T-helper 1 cell treated with Interleukin-12 subunit alpha and Interleukin-12 subunit beta and Interleukin-4 antibody, amounts not matched to agents 30 μg/mL and 1 μg/mL, for 36 hours (primary cell): Measurements from ENCODE around the gene GALNT18.

Experiments
- H3K27ac Mint-ChIP-seq: one replicate; pipeline ENCODE4 v1.8.0; 2021; ENCODE audit warnings: mild to moderate bottlenecking, mixed read lengths
- H3K27me3 Mint-ChIP-seq: one replicate; pipeline ENCODE4 v1.8.0; 2021; ENCODE audit warnings: low read depth, mixed read lengths
- H3K36me3 Mint-ChIP-seq: one replicate; pipeline ENCODE4 v1.8.0; 2021; ENCODE audit warnings: low read depth, mixed read lengths
- H3K4me1 Mint-ChIP-seq: one replicate; pipeline ENCODE4 v1.8.0; 2021; ENCODE audit warnings: low read depth, mixed read lengths
- H3K4me3 Mint-ChIP-seq: one replicate; pipeline ENCODE4 v1.8.0; 2021; ENCODE audit warnings: mild to moderate bottlenecking, moderate library complexity, mixed read lengths
- H3K9me3 Mint-ChIP-seq: one replicate; pipeline ENCODE4 v1.8.0; 2021; ENCODE audit warnings: mixed read lengths

Gene GALNT18

DNA sequence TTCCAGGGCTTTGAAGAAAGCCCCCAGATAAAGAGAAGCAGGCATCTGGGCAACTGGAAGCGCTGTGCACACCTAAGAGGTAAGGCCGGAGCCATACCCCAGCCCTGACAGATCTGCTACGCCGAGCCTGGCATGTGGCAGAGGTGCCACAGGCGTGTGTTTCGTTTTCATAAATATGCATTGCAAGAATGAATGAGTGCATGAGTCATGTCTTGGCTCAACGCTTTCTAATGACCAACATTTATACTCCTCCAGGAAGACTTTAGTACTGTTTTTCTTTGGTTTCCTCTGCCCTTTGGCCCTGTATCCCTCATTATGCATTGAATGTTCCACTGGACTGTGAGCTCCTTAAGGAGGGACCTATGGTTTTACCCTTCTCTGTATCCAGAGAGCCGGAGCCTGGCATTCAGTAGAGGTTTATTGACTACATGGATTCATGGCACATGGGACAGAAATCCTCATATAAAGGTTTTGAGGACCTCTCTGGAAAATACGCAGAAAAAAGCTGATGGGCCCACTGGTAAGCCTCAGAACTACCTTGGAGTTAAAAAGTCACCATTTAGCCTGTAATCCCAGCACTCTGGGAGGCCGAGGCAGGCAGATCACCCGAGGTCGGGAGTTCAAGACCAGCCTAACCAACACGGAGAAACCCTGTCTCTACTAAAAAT, 229.9 kb downstream of the GALNT18 start:
- no peak overlapping the region for H3K27ac Mint-ChIP-seq
- H3K36me3 Mint-ChIP-seq, result no peaks in the 10 kb centered on the region
- no peaks in the 10 kb centered on the region for H3K27me3 Mint-ChIP-seq
- H3K4me1 Mint-ChIP-seq, result no peaks in the 10 kb centered on the region
- H3K4me3 Mint-ChIP-seq, result no peak overlapping the region
- H3K9me3 Mint-ChIP-seq, result no peaks in the 10 kb centered on the region

DNA sequence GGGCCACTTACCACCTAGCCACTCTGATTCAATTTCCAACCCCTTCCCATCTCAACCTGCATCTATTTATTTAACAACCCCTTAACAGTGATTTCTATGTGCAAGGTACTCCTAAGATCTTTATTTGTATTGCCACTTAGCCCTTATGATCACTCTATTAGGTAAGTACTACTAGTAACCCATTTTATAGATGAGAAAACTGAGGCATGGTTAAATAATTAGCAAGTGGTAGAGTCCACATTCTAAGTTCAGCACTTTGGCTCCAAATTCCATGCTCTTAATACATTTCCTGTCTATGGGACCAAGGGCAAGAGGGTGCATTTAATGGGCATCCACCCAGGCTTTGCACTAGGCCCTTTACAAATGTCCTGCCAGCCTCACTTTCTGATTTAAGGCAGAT, 230.6 kb downstream of the GALNT18 start:
- Mint-ChIP-seq H3K4me3 (no peak overlapping the region), H3K4me1 (no peaks in the 10 kb centered on the region), H3K9me3 (no peaks in the 10 kb centered on the region), H3K36me3 (no peaks in the 10 kb centered on the region), H3K27me3 (no peaks in the 10 kb centered on the region), H3K27ac (no peak overlapping the region)

DNA sequence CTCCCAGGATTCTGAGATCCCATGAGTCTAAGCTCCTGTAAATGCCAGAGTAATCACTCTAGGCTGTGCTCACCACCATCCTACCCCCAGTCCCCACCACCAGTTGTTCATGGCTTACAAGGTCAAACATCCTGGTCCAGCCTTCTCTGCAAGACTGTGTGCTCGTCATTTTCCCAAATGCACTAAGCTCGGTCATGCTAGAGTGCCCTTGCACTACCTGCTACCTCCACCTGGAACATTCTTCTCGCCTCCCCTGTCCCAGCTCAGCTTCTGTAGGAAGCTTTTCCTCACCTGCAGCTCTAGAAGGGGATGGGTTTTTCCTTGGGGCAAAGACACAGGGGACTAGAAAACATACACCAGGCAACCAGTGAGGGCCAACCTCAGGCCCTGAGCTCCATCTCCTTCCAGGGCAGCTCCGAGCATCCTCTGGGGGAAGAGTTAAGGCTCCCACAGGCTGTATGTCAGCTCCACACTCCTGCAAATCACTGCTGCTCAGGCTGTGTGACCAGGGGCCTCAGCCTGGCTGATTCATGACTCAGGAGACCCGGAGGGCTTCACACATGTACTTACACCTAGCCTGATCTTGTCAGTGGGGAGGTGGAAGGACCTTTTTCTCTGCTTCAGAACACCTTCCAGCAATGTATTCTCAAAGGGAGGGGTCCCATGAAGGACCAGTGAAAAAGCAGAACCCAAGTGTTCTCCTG, 231.6 kb downstream of the GALNT18 start:
- H3K27ac Mint-ChIP-seq, result no peak overlapping the region
- no peaks in the 10 kb centered on the region for H3K27me3 Mint-ChIP-seq
- H3K4me3 Mint-ChIP-seq, result no peak overlapping the region
- no peaks in the 10 kb centered on the region for H3K9me3 Mint-ChIP-seq
- H3K4me1 Mint-ChIP-seq, result no peaks in the 10 kb centered on the region
- no peaks in the 10 kb centered on the region for H3K36me3 Mint-ChIP-seq

DNA sequence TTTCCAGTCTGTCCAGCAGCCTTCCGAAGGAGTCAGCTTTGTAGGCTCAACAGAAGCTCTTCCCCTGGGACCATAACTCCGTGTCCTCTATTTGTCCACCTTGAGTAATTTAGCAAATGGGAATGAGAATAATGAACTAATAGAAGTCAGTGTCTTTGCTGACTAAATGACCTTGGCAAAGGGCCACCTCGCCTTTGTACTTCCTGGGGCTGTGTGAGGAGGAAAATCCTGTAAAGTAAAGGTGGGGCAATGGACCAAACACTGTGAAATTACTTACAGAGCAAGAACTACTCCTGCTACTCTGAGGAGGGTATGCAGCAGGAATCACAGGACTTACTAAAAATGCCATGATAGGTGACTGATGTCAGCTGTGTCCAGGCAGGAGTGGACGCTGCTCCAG, 232.6 kb downstream of the GALNT18 start:
- Mint-ChIP-seq H3K4me1 (no peaks in the 10 kb centered on the region), H3K27ac (no peak overlapping the region), H3K9me3 (no peaks in the 10 kb centered on the region), H3K36me3 (no peaks in the 10 kb centered on the region), H3K27me3 (no peaks in the 10 kb centered on the region), H3K4me3 (no peak overlapping the region)

DNA sequence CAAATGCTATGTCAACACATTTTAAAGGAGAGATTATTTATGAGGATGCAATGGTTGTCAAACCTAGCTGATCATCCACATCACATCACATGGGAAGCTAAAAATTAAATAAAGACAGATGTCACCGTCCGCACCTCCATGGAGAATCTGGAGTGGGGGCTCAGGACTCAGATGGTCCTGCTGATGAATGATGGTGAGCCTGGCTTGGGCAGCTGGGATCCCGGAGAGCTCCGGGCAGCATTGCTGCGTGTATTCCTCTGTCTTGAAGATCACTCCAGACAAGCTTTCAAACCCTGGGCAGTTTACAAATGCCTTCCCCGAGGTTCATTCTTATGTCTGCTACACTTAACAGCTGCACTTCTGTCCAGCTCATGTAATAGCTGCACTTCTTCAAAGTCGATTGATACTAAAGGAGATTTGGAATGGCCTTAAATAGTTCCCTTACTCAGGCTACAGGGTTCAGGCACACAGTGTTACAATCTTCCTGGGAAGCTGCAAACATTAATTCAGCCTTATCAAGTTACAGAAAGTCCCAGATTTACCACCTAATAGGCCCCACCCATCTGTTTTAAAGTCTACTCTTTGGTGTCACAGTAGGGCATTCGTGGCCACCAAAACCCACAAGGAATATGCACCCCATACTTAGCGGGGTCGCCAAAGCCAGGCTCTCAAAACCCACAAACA, 234.0 kb downstream of the GALNT18 start:
- H3K36me3 Mint-ChIP-seq, result no peaks in the 10 kb centered on the region
- H3K4me1 Mint-ChIP-seq, result no peaks in the 10 kb centered on the region
- H3K27me3 Mint-ChIP-seq, result no peaks in the 10 kb centered on the region
- H3K4me3 Mint-ChIP-seq, result no peak overlapping the region
- H3K9me3 Mint-ChIP-seq, result no peaks in the 10 kb centered on the region
- H3K27ac Mint-ChIP-seq, result no peak overlapping the region

DNA sequence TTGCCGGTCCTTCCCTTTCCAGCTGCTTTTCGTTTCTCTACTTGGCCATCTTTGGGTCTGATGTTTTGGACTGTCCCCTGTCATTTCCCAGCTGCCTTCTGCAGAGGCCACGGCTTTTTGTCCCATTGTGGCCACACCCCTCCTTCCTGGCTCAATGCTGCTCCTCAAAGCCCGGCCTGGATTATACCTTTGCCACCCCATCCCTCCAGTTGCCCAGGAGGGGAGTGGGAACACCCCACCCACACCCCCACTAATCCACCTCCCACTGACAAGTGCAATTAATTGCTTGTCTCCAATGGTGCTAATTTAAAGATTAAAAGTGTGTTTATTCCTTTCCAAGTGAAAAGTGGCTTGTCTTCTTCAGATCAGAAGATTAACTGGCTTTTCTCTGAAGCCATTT, 234.6 kb downstream of the GALNT18 start:
- Mint-ChIP-seq H3K4me3 (no peak overlapping the region), H3K27me3 (no peaks in the 10 kb centered on the region), H3K4me1 (no peaks in the 10 kb centered on the region), H3K9me3 (no peaks in the 10 kb centered on the region), H3K27ac (no peak overlapping the region), H3K36me3 (no peaks in the 10 kb centered on the region)

DNA sequence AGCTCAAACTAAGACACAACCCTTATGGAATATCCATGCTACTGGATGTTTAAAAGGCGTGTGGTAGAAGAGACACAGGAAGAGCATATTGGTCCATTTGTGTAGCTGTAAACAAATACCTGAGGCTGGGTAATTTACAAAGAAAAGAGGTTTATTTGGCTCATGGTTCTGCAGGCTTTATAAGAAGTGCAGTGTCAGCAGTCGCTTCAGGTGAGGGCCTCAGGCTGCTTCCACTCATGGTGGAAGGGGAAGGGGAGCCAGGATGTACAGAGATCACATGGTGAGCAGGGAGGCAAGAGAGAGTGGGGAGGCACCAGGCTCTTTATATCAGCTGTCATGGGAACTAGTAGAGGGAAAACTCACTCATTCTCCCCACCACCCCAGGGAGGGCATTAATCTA, 237.0 kb downstream of the GALNT18 start:
- H3K4me1 Mint-ChIP-seq, result no peaks in the 10 kb centered on the region

DNA sequence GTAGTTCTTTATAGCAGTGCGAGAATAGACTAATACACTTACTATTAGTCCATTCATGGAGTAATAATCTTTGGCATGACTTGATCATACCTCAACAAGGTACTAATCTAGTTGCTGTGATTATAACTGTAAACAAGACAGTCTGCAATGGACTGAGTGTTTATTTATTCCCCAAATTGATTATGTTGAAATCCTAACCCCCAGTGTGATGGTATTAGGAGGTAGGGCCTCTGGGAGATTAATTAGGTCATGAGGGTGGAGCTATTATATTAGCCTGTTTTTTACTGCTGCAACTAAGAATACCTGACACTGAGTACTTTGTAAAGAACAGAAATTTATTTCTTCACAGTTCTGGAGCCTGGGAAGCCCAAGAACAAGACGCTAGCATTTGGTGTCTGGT, 237.8 kb downstream of the GALNT18 start:
- H3K27me3 Mint-ChIP-seq, result no peaks in the 10 kb centered on the region
- H3K4me3 Mint-ChIP-seq, result no peak overlapping the region
- H3K27ac Mint-ChIP-seq, result no peak overlapping the region
- H3K36me3 Mint-ChIP-seq, result no peaks in the 10 kb centered on the region
- H3K4me1 Mint-ChIP-seq, result no peaks in the 10 kb centered on the region
- H3K9me3 Mint-ChIP-seq, result no peaks in the 10 kb centered on the region

More for the DNA sequence above, 237.0 kb downstream of the GALNT18 start:
- H3K27ac Mint-ChIP-seq, result no peak overlapping the region
- H3K9me3 Mint-ChIP-seq, result no peaks in the 10 kb centered on the region
- H3K36me3 Mint-ChIP-seq, result no peaks in the 10 kb centered on the region
- no peak overlapping the region for H3K4me3 Mint-ChIP-seq
- no peaks in the 10 kb centered on the region for H3K27me3 Mint-ChIP-seq

DNA sequence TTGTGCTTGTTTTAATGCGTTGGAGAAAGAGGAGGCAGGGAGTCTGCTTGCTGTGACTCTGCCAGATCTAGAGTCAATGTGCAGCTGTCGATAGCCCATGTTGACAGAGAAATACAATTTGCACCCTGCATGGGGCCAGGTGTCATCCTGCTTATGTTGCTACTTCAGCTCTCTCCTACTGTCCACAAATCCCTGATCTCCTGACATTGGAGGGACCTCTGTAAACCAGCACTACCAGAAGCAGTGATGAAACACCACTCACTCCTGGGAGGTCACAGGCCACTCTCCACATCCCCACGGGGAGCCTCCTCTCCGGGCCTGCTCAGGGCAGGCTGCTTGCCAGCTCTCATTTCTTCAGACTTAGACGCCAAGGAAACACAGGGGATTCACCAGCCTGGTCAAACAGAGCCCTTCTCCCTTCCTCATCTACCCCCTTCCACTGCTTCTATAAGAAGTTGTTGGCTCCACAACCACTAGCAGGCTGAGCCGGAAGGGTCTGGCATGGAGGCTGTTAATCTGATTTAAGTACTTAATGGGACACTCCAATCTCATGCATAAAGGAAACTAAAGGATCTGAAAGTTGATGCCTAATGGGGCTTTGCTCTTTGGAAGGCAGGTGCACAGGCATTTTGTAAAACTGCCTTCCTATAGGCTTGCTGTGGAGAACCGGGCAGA, 238.8 kb downstream of the GALNT18 start:
- Mint-ChIP-seq H3K9me3 (no peaks in the 10 kb centered on the region), H3K27me3 (no peaks in the 10 kb centered on the region), H3K36me3 (no peaks in the 10 kb centered on the region), H3K4me1 (no peaks in the 10 kb centered on the region), H3K4me3 (no peak overlapping the region), H3K27ac (no peak overlapping the region)

DNA sequence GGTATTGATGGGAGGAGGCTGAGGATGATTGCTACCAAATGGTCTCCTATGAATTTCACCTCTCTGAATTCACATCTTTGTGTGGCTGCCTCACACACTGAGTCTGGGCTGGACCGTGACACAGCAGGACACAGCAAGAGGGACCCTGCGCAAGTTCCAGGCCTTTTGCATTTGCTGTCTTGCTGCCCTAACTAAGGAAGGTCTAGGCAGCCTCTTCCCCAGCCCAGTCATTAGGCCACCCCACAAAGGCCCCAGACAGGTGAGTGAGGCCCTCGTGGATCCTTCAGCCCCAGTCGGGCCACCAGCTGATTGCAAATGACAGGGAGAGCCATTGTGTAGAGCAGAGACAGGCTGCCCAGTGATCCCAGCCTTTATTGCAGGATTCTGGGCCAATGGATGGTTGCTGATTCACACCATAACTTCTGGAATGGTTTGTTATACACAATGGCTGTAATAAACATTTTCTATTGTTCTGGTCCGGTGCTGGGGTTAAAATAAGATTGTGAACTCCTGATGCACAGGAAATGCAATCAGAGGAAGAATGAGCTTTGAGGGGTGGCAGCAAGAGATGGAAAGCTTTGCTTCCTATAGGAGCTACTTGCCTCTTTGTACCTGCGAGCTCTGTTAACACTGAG, 240.2 kb downstream of the GALNT18 start:
- no peaks in the 10 kb centered on the region for H3K9me3 Mint-ChIP-seq
- H3K4me1 Mint-ChIP-seq, result no peaks in the 10 kb centered on the region
- H3K4me3 Mint-ChIP-seq, result no peak overlapping the region
- no peak overlapping the region for H3K27ac Mint-ChIP-seq
- H3K36me3 Mint-ChIP-seq, result no peaks in the 10 kb centered on the region
- H3K27me3 Mint-ChIP-seq, result no peaks in the 10 kb centered on the region

DNA sequence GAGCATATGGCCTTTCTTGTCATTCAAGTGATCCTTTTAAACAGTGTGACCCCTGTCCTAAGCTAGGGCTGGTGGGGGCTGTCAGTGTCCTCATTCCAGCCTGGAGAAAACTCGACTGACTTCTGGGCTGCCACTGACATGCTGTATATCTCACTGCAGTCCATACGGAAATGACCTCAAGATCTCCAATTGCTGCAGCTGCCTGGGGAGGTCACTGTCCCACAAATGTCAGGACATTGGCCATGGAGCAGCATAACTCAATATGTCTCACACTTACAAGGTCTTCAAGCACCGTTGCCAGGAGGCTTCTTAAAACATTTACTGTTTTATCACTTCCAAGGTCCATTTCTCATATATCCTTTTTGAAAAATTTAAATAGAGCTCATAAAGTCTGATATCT, 240.9 kb downstream of the GALNT18 start:
- Mint-ChIP-seq H3K4me1 (no peaks in the 10 kb centered on the region), H3K4me3 (no peak overlapping the region), H3K9me3 (no peaks in the 10 kb centered on the region), H3K36me3 (no peaks in the 10 kb centered on the region), H3K27ac (no peak overlapping the region), H3K27me3 (no peaks in the 10 kb centered on the region)

DNA sequence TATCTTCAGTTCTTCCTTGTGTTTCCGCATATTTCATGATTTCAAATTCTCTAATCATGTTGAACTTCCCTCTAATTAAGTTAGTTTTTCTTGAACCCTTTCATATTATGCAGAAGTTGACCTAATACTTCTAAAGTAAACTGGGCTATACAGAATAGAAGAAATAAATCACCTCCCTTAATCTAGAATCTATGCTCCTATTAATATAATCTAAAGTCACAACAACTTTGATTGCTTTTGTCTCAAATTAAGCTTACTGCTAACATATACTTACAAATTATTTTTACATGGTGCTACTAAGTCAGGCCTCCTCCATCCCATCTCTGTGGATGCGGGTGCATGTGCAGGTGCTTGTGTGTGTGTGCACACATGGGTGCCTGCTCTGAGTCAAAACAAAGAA, 241.5 kb downstream of the GALNT18 start:
- no peaks in the 10 kb centered on the region for H3K4me1 Mint-ChIP-seq
- no peaks in the 10 kb centered on the region for H3K9me3 Mint-ChIP-seq
- no peaks in the 10 kb centered on the region for H3K36me3 Mint-ChIP-seq
- H3K4me3 Mint-ChIP-seq, result no peak overlapping the region
- H3K27ac Mint-ChIP-seq, result no peak overlapping the region
- H3K27me3 Mint-ChIP-seq, result no peaks in the 10 kb centered on the region

DNA sequence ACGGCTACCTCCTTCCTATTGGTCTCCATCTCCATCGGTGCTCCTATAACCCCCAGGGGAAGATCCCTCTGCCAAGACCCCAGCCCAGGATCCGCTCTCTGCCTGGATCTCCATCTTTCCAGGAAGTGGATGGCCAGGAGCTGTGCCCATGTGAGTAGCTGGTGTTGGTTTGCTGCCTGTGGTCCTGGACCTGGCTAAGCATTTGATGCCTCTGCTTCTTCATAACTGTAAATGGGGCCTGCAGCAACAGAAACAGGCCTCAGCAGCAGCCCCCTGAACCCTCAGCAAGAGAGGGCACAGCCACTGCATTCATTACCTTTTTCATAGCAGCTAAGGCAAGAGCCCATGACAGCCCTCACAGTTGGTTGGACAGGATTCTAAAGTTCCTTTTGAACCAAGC, 242.1 kb downstream of the GALNT18 start:
- H3K4me1 Mint-ChIP-seq, result no peaks in the 10 kb centered on the region
- H3K27me3 Mint-ChIP-seq, result no peaks in the 10 kb centered on the region
- no peak overlapping the region for H3K27ac Mint-ChIP-seq
- no peaks in the 10 kb centered on the region for H3K36me3 Mint-ChIP-seq
- no peaks in the 10 kb centered on the region for H3K9me3 Mint-ChIP-seq
- H3K4me3 Mint-ChIP-seq, result no peak overlapping the region

DNA sequence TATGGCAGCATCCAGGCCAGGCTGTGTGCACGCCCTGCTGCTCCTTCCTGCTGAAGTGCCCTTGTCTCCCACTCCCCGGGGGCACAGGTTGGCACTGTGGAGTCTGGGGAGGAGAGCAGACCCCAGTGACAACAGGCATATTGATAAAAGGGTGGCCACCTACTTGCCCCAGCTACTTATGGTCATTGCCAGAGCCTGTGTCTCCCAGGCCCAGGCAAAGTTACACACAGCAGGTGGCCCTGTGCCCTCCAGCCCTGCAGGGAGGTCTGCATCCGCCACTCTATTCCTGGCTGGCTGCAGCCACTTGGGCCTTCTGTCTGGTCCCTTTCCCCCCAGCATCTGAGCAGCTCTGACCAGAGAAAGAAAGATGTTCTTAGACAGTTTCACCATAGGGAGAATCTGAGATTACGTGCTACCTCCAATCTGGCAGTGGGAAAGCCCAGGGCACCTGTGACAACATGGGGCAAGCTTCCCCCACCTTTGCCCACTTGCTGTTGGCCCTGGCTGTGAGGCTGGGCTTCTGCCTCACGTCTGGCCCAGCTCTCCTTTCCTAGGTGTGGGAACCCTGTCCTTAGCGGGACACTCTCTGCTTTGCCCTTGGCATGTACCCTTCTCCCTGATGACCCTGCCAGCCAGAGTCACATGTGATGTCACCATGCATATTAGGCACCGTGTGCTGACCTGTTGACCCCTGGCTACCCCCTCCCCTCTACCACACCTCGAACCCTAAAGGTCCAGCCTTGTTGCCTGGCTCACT, 243.4 kb downstream of the GALNT18 start:
- Mint-ChIP-seq H3K4me3 (no peak overlapping the region), H3K36me3 (no peaks in the 10 kb centered on the region), H3K9me3 (no peaks in the 10 kb centered on the region), H3K27ac (no peak overlapping the region), H3K4me1 (no peaks in the 10 kb centered on the region), H3K27me3 (no peaks in the 10 kb centered on the region)
